Mesothelial cell of epicardium (in vitro differentiated cells): ENCODE measurements around the gene KRT6A. TPM values are rescaled to one million over a fixed set of nuclear protein-coding genes. Genes with fewer than 3 reads are reported as not detected.

Experiments
- DNase-seq, 2 experiments: peaks; one replicate each; pipeline ENCODE4 v3.0.0; 2021; ENCODE audit warnings: low spot score in 2 of 2; ENCODE audit not compliant: unreplicated experiment in 2 of 2
- H3K27ac Mint-ChIP-seq: 2 replicates; pipeline ENCODE4 v1.8.0; 2021; ENCODE audit warnings: mixed read lengths
- H3K27me3 Mint-ChIP-seq: 2 replicates; pipeline ENCODE4 v1.8.0; 2021; ENCODE audit warnings: low read depth, mixed read lengths
- H3K36me3 Mint-ChIP-seq: 2 replicates; pipeline ENCODE4 v1.8.0; 2021; ENCODE audit warnings: mixed read lengths
- H3K4me1 Mint-ChIP-seq: 2 replicates; pipeline ENCODE4 v1.8.0; 2021; ENCODE audit warnings: mixed read lengths
- H3K4me3 Mint-ChIP-seq: 2 replicates; pipeline ENCODE4 v1.8.0; 2021; ENCODE audit warnings: mild to moderate bottlenecking, moderate library complexity, mixed read lengths
- H3K9me3 Mint-ChIP-seq: 2 replicates; pipeline ENCODE4 v1.8.0; 2021; ENCODE audit warnings: mixed read lengths
- CTCF ChIP-seq: fragments of 200-600 bp; sonication (generic); IDR thresholded peaks from one replicate; pipeline ENCODE4 v1.5.0; 2021; ENCODE audit warnings: antibody characterized with exemption; ENCODE audit not compliant: unreplicated experiment
- total RNA-seq: library from RNA; stranded (reverse); gene quantifications from 3 replicates; pipeline ENCODE4 v1.2.1, GENCODE V29; 2021

KRT6A gene
- total RNA-seq, 1 donor from 2014 or later, result 1.2 TPM

GRCh38 chr12:52442600-52443061 is 50.4 kb downstream of the KRT6A start:
- peaks cover 7% of the 10 kb centered on the region for H3K27me3 Mint-ChIP-seq
- peak overlapping the region; percentile 94 for H3K27ac Mint-ChIP-seq
- no peak for TF ChIP-seq CTCF

GRCh38 chr12:52441320-52441911 is 51.6 kb downstream of the KRT6A start:
- no peak overlapping the region for H3K4me3 Mint-ChIP-seq
- peaks cover 2% of the 10 kb centered on the region for H3K27me3 Mint-ChIP-seq
- TF ChIP-seq CTCF, result no peak
- H3K9me3 Mint-ChIP-seq, result no peaks in the 10 kb centered on the region
- peaks cover 55% of the 10 kb centered on the region for H3K4me1 Mint-ChIP-seq
- H3K36me3 Mint-ChIP-seq, result no peaks in the 10 kb centered on the region
- H3K27ac Mint-ChIP-seq, result peak overlapping the region; percentile 94
- DNase-seq, result no peak

More at GRCh38 chr12:52442600-52443061, 50.4 kb downstream of the KRT6A start:
- DNase-seq, result no peak
- no peaks in the 10 kb centered on the region for H3K9me3 Mint-ChIP-seq
- no peak overlapping the region for H3K4me3 Mint-ChIP-seq
- peaks cover 44% of the 10 kb centered on the region for H3K4me1 Mint-ChIP-seq
- H3K36me3 Mint-ChIP-seq, result no peaks in the 10 kb centered on the region

- Mint-ChIP-seq H3K4me3 (no peak overlapping the region), H3K9me3 (no peaks in the 10 kb centered on the region), H3K36me3 (no peaks in the 10 kb centered on the region), H3K27ac (peak overlapping the region; percentile 94), H3K4me1 (peaks cover 60% of the 10 kb centered on the region), H3K27me3 (no peaks in the 10 kb centered on the region)
- no peak for TF ChIP-seq CTCF
- DNase-seq, result no peak
These were observed 52.2 kb downstream of the KRT6A start for GRCh38 chr12:52440821-52441319.

GRCh38 chr12:52439845-52440244 is 53.2 kb downstream of the KRT6A start:
- Mint-ChIP-seq H3K9me3 (no peaks in the 10 kb centered on the region), H3K4me3 (no peak overlapping the region), H3K36me3 (no peaks in the 10 kb centered on the region), H3K27ac (peak overlapping the region; percentile 51), H3K27me3 (no peaks in the 10 kb centered on the region), H3K4me1 (peaks cover 61% of the 10 kb centered on the region)
- DNase-seq, result no peak
- TF ChIP-seq CTCF, result no peak

GRCh38 chr12:52439420-52439819 is 53.6 kb downstream of the KRT6A start:
- Mint-ChIP-seq H3K27ac (no peak overlapping the region), H3K9me3 (no peaks in the 10 kb centered on the region), H3K36me3 (no peaks in the 10 kb centered on the region), H3K4me1 (peaks cover 61% of the 10 kb centered on the region), H3K27me3 (no peaks in the 10 kb centered on the region), H3K4me3 (no peak overlapping the region)
- TF ChIP-seq CTCF, result no peak
- no peak for DNase-seq
